GM23338 (cell line): ENCODE measurements around the gene LRP10.

Experiments used
- CREB1 ChIP-seq: fragments of 250-450 bp; sonication (Bioruptor Pico); IDR thresholded peaks from 2 replicates; pipeline ENCODE4 v1.5.0; 2020; ENCODE audit warnings: low read depth, mild to moderate bottlenecking, moderate library complexity
- EZH2 ChIP-seq: fragments of 200-600 bp; sonication (generic); IDR thresholded peaks from one replicate; pipeline ENCODE4 v1.8.0; 2017; ENCODE audit warnings: antibody characterized with exemption, mild to moderate bottlenecking, low read depth; ENCODE audit not compliant: unreplicated experiment
- EZH2phosphoT487 ChIP-seq: fragments of 200-600 bp; sonication (generic); IDR thresholded peaks from one replicate; pipeline ENCODE4 v1.8.1; 2018; ENCODE audit warnings: antibody characterized with exemption; ENCODE audit not compliant: unreplicated experiment
- JUNB ChIP-seq: IDR thresholded peaks from one replicate; pipeline ENCODE4 v1.6.1; 2016; ENCODE audit warnings: antibody characterized with exemption; ENCODE audit not compliant: unreplicated experiment
- POLR2AphosphoS5 ChIP-seq: IDR thresholded peaks from 2 replicates; pipeline ENCODE4 v1.6.1; 2016; ENCODE audit warnings: antibody characterized with exemption, low read depth
- ZNF114 ChIP-seq: fragments of 250-450 bp; sonication (Bioruptor Pico); IDR thresholded peaks from 2 replicates; pipeline ENCODE4 v1.5.0; 2020; ENCODE audit warnings: mild to moderate bottlenecking, moderate library complexity
- TF ChIP-seq, protein P1 (sequence below), 2 experiments: fragments of 200-600 bp in 1 of 2; sonication (generic) in 1 of 2; conservative IDR thresholded peaks; 2 replicates each; pipeline versions ENCODE4 v1.5.1 to v1.6.1; 2016 to 2017; ENCODE audit warnings: antibody characterized with exemption in 2 of 2, low read depth in 2 of 2, mild to moderate bottlenecking in 2 of 2, moderate library complexity in 1 of 2
- TF ChIP-seq, protein P2 (sequence below): IDR thresholded peaks from one replicate; pipeline ENCODE4 v1.6.1; 2018; ENCODE audit warnings: antibody characterized with exemption; ENCODE audit not compliant: unreplicated experiment
- TF ChIP-seq, protein P3 (sequence below): fragments of 250-450 bp; sonication (Bioruptor Pico); IDR thresholded peaks from 2 replicates; pipeline ENCODE4 v1.5.0; 2020; ENCODE audit warnings: mild to moderate bottlenecking, moderate library complexity

DNA sequence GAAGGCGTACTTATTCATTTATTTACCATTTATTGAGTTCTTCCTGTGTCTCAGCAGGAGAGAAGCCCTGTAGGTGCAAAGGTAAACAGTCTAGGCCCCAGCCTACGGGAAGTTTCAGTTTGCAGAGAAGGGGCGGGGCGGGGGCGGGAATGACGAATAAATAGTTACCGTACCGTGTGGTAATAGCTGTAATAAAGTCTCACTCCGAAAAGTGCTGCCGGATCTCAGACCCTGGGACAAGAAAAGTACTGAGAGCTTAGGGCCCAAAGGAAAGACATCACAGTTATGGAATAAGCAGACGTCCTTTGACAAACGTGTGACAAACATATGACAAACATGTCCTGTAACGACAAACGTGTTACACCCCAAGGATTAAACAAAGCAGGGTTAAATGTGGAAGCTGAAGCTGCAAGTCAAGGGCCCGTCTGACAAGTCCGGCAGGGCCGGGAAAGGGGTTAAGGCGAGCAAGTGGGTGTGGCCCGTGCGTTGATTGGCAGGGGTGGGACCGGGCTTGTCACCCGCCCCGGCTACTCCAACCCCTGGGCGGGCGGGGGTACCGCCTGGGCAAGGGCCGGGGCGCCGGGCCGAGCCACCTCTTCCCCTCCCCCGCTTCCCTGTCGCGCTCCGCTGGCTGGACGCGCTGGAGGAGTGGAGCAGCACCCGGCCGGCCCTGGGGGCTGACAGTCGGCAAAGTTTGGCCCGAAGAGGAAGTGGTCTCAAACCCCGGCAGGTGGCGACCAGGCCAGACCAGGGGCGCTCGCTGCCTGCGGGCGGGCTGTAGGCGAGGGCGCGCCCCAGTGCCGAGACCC is at the start of gene LRP10:
- TF ChIP-seq POLR2AphosphoS5 (0 out of 2 replicates have a peak, but pooled peaks have one; percentile 22), EZH2 (no peak), EZH2phosphoT487 (no peak), JUNB (peak; percentile 24), ZNF114 (CRISPR knock-in tag) (no peak), CREB1 (peak; percentile 40)
- TF ChIP-seq, protein P1, sequence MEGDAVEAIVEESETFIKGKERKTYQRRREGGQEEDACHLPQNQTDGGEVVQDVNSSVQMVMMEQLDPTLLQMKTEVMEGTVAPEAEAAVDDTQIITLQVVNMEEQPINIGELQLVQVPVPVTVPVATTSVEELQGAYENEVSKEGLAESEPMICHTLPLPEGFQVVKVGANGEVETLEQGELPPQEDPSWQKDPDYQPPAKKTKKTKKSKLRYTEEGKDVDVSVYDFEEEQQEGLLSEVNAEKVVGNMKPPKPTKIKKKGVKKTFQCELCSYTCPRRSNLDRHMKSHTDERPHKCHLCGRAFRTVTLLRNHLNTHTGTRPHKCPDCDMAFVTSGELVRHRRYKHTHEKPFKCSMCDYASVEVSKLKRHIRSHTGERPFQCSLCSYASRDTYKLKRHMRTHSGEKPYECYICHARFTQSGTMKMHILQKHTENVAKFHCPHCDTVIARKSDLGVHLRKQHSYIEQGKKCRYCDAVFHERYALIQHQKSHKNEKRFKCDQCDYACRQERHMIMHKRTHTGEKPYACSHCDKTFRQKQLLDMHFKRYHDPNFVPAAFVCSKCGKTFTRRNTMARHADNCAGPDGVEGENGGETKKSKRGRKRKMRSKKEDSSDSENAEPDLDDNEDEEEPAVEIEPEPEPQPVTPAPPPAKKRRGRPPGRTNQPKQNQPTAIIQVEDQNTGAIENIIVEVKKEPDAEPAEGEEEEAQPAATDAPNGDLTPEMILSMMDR (conservative IDR thresholded peaks at IDR 0.05; ENCODE audit: low read depth in 2 of 2) = no peak
- TF ChIP-seq, protein P2, sequence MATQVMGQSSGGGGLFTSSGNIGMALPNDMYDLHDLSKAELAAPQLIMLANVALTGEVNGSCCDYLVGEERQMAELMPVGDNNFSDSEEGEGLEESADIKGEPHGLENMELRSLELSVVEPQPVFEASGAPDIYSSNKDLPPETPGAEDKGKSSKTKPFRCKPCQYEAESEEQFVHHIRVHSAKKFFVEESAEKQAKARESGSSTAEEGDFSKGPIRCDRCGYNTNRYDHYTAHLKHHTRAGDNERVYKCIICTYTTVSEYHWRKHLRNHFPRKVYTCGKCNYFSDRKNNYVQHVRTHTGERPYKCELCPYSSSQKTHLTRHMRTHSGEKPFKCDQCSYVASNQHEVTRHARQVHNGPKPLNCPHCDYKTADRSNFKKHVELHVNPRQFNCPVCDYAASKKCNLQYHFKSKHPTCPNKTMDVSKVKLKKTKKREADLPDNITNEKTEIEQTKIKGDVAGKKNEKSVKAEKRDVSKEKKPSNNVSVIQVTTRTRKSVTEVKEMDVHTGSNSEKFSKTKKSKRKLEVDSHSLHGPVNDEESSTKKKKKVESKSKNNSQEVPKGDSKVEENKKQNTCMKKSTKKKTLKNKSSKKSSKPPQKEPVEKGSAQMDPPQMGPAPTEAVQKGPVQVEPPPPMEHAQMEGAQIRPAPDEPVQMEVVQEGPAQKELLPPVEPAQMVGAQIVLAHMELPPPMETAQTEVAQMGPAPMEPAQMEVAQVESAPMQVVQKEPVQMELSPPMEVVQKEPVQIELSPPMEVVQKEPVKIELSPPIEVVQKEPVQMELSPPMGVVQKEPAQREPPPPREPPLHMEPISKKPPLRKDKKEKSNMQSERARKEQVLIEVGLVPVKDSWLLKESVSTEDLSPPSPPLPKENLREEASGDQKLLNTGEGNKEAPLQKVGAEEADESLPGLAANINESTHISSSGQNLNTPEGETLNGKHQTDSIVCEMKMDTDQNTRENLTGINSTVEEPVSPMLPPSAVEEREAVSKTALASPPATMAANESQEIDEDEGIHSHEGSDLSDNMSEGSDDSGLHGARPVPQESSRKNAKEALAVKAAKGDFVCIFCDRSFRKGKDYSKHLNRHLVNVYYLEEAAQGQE = no peak
- TF ChIP-seq, protein P3, sequence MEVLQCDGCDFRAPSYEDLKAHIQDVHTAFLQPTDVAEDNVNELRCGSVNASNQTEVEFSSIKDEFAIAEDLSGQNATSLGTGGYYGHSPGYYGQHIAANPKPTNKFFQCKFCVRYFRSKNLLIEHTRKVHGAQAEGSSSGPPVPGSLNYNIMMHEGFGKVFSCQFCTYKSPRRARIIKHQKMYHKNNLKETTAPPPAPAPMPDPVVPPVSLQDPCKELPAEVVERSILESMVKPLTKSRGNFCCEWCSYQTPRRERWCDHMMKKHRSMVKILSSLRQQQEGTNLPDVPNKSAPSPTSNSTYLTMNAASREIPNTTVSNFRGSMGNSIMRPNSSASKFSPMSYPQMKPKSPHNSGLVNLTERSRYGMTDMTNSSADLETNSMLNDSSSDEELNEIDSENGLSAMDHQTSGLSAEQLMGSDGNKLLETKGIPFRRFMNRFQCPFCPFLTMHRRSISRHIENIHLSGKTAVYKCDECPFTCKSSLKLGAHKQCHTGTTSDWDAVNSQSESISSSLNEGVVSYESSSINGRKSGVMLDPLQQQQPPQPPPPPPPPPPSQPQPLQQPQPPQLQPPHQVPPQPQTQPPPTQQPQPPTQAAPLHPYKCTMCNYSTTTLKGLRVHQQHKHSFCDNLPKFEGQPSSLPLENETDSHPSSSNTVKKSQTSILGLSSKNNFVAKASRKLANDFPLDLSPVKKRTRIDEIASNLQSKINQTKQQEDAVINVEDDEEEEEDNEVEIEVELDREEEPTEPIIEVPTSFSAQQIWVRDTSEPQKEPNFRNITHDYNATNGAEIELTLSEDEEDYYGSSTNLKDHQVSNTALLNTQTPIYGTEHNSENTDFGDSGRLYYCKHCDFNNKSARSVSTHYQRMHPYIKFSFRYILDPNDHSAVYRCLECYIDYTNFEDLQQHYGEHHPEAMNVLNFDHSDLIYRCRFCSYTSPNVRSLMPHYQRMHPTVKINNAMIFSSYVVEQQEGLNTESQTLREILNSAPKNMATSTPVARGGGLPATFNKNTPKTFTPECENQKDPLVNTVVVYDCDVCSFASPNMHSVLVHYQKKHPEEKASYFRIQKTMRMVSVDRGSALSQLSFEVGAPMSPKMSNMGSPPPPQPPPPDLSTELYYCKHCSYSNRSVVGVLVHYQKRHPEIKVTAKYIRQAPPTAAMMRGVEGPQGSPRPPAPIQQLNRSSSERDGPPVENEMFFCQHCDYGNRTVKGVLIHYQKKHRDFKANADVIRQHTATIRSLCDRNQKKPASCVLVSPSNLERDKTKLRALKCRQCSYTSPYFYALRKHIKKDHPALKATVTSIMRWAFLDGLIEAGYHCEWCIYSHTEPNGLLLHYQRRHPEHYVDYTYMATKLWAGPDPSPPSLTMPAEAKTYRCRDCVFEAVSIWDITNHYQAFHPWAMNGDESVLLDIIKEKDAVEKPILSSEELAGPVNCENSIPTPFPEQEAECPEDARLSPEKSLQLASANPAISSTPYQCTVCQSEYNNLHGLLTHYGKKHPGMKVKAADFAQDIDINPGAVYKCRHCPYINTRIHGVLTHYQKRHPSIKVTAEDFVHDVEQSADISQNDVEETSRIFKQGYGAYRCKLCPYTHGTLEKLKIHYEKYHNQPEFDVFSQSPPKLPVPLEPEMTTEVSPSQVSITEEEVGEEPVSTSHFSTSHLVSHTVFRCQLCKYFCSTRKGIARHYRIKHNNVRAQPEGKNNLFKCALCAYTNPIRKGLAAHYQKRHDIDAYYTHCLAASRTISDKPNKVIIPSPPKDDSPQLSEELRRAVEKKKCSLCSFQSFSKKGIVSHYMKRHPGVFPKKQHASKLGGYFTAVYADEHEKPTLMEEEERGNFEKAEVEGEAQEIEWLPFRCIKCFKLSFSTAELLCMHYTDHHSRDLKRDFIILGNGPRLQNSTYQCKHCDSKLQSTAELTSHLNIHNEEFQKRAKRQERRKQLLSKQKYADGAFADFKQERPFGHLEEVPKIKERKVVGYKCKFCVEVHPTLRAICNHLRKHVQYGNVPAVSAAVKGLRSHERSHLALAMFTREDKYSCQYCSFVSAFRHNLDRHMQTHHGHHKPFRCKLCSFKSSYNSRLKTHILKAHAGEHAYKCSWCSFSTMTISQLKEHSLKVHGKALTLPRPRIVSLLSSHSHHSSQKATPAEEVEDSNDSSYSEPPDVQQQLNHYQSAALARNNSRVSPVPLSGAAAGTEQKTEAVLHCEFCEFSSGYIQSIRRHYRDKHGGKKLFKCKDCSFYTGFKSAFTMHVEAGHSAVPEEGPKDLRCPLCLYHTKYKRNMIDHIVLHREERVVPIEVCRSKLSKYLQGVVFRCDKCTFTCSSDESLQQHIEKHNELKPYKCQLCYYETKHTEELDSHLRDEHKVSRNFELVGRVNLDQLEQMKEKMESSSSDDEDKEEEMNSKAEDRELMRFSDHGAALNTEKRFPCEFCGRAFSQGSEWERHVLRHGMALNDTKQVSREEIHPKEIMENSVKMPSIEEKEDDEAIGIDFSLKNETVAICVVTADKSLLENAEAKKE = no peak
